GM10847 (cell line): Measurements from ENCODE around the gene CRYBG1.

Experiments used
- POLR2A ChIP-seq: IDR thresholded peaks from 2 replicates; pipeline ENCODE4 v1.6.1; 2011; ENCODE audit not compliant: insufficient read length; ENCODE audit errors: extremely low read depth

CRYBG1 gene

GRCh38 chr6:106512968-106513574, 152.6 kb downstream of the CRYBG1 start:
- no peak for TF ChIP-seq POLR2A

DNA sequence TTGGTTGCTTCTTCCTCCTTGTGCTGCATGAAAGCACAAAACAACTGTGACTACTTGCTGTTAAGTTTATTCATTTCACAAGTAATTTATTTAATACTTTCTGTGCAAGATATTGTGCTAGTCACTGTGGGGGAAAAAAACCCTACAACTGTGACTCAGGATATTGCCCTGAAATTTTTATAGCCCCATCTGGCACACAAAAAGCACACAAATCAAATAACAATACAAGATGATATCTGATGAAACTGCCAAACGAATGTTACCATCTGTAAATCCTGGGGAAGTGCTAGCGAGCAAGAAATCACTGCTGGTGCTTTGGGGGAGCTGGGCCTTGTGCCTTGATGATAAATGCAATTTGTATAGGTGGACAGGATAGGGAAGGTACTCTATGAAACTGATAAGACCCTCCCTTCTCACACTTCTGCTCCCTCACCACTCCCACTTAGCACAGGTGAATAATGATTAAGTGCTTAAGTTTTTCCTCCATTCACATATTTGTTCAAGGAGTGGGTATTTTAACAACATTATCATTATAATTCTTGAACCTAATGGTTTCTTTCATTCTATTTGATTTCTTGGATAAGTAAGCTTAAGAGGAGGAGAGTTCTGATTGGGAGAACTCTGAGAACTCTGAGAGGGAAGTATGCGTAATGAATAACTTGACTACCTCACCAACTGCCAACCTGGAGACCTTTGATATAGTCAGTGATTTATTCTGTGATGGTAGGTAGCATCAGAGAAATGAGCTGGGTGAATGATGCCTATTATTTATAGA, 153.5 kb downstream of the CRYBG1 start:
- TF ChIP-seq POLR2A = no peak

- no peak for TF ChIP-seq POLR2A
Observed at GRCh38 chr6:106514583-106514885, 154.0 kb downstream of the CRYBG1 start.

GRCh38 chr6:106516616-106517015, 156.1 kb downstream of the CRYBG1 start:
- TF ChIP-seq POLR2A = no peak

DNA sequence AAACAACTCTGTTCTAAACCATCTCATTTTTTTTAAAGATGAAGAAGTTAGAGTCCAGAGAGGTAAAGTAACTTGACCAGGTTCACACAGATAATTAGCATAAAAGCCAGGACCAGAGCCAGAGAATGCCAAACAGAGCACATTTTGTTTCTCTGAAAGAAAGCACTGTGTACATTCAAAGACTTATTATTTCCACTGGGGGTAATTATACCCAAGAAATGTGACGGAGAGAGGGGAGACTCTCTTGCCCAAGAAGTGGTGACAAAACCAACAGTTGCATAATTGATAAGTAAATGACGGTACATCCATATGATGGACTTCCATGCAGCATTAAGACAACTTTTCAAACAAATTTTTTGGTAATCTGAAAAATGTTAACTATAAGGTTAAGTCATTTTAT, 157.2 kb downstream of the CRYBG1 start:
- TF ChIP-seq POLR2A = no peak

DNA sequence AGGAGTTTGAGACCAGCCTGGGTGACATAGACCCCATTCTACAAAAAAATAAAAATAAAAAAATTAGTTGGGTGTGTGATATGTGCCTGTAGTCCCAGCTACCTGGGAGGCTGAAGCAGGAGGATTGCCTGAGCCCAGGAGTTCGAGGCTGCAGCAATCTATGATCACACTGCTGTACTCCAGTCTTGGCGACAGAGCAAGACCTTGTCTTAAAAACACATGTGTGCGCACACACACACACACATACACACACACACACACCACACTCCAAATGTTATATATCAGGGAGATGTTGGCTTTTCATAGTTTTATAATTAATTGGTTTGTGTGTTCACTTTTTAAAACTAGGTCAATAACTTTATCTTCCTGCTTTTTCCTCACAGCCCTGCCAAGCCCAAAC, 158.2 kb downstream of the CRYBG1 start:
- TF ChIP-seq POLR2A = no peak

DNA sequence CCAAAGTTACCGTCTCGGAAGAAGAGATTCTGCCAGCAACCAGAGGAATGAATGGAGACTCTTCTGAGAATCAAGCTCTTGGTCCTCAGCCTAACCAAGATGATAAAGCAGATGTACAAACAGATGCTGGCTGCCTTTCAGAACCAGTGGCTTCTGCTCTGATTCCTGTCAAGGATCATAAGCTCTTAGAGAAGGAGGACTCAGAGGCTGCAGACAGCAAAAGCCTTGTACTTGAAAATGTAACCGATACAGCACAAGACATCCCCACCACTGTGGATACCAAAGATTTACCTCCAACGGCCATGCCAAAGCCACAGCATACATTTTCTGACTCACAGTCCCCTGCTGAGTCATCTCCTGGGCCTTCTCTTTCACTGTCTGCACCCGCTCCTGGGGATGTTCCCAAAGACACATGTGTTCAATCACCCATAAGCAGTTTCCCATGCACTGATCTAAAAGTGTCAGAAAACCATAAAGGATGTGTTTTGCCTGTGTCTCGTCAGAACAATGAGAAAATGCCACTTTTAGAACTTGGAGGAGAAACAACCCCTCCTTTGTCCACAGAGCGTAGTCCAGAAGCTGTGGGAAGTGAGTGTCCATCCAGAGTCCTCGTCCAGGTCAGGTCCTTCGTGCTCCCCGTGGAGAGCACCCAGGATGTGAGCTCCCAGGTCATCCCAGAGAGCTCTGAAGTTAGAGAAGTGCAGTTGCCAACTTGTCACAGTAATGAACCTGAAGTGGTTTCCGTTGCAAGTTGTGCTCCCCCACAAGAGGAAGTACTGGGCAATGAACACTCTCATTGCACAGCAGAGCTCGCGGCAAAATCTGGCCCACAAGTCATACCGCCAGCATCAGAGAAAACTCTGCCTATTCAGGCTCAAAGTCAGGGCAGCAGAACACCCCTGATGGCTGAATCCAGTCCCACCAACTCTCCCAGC, 159.2 kb downstream of the CRYBG1 start:
- TF ChIP-seq POLR2A = peak; percentile 14

GRCh38 chr6:106520711-106521401, 160.3 kb downstream of the CRYBG1 start:
- no peak for TF ChIP-seq POLR2A

- no peak for TF ChIP-seq POLR2A
Observed at GRCh38 chr6:106522562-106523250, 162.2 kb downstream of the CRYBG1 start.

- no peak for TF ChIP-seq POLR2A
Observed at GRCh38 chr6:106525107-106525881, 164.8 kb downstream of the CRYBG1 start.

DNA sequence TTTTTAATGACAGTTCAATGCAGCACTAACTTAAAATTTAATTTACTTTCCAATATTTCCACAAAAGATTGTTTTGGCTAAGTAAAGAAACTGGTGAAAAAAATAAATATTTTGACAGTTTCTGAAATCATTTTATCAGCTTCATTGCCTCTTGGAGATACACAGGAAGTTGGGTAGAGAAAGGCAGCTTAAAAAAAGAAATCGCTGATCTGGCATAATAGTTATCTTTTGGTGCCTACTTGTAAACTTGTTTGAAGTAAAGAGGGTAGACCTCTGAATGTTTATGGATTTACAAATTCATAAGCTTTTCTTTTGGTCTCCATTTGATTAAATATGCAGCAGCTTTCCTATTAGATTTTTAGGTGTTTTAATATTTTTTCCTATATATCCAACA, 165.4 kb downstream of the CRYBG1 start:
- TF ChIP-seq POLR2A = no peak

- no peak for TF ChIP-seq POLR2A
Observed at GRCh38 chr6:106527117-106527516, 166.6 kb downstream of the CRYBG1 start.

DNA sequence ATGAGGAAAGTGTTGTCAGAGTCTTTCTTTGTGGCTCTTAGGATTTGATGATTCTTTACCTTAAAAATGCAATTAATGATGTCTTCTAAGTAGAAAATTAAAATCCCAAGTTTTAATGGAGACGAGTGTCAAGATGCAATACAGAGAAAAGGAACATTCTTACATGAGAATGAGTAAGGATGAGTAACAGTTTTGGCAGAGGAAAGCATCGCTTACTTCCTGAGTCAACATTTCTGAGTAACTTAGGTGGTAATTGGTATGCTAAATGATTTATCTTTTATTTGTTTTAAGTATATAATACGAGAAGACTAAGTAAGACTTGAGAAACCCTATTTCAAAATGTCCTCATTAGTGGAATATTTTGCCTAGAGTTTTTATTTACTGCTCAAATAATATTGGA, 167.5 kb downstream of the CRYBG1 start:
- no peak for TF ChIP-seq POLR2A

DNA sequence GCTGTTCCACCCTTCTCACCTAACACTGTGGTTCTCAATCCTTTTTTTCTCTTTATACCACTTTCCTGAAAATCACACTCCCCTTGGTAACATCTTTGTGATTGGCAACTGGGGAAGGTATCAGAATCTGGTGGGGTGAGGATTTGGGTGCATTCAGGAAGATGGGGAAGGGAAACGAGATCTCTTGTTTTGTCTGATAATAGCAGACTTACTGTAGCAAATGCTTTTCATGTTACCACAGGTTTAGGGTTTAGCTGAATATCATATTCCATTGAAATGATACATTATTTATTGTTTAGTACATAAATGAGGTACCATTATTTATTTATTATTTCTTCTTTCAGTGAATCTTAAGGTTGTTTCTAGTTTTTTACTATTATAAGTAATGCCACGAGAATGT, 168.0 kb downstream of the CRYBG1 start:
- TF ChIP-seq POLR2A = no peak
